ENCODE measurements around the gene CUL4B.
"Not testable (repeated sequence)": the region's sequence is repeated elsewhere in the genome, so short reads cannot be mapped to it uniquely, and the experiment has no call there.

CUL4B gene

GRCh38 chrX:120522820-120523219 is 37.9 kb downstream of the CUL4B start:
- no peak for DNase-seq (ENCODE audit: low spot score)

DNA sequence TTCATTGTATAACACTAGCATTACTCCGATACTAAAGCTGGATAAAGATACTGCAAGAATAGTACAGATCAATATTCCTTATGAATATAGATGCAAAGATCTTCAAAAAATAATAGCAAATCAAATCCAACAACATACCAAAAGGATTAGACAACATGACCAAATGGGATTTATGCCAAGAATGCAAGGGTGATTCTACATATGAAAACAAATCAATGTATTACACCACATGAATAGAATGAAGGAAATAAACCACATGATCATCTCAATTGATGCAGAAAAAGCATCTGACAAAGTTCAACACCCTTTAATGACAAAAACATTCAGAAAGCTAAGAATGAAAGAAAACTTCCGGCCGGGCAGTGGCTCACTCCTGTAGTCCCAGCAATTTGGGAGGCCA is 42.8 kb downstream of the CUL4B start:
- DNase-seq (ENCODE audit: low spot score), result no peak

DNA sequence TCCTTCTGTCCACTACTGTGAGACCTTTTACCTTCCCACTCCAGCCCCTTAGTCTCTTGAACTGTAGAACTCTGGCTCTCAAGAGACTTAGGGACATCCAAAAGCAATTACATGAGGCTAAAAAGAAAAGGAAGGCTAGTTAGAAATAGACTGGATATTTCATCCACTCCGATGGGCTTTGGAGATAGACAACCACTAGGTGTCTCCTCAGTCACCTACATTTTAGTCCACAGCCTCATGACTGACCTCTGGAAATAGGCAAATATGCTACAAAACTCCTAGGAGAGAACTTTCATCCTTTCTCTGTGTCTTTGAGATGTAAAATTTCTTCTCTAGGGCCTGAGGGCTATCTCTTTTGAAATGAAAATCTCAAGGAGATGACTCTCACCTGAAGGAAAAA is 46.5 kb downstream of the CUL4B start:
- no peak for DNase-seq (ENCODE audit: low spot score)

DNA sequence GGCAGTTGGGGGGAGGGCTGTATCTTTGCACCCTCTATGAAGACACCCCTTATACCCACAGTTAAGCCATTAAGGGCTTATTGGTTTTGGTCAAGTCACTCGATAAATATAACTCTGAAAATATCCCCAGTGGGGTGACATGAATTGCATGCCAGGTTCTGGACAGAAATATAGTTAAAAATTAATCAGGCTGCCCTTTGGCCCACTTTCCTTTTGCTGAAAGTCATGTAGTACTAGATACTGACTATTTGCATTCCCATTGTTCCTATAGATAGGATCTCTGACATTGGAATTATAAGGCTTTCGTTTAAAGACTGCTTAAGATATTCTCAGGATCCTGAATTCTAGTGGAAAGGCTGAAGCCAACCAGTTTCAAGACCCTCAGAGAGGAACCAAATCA is 48.1 kb downstream of the CUL4B start:
- DNase-seq (ENCODE audit: low spot score), result no peak

GRCh38 chrX:120512222-120512621 is 48.5 kb downstream of the CUL4B start:
- DNase-seq (ENCODE audit: low spot score), result no peak

DNA sequence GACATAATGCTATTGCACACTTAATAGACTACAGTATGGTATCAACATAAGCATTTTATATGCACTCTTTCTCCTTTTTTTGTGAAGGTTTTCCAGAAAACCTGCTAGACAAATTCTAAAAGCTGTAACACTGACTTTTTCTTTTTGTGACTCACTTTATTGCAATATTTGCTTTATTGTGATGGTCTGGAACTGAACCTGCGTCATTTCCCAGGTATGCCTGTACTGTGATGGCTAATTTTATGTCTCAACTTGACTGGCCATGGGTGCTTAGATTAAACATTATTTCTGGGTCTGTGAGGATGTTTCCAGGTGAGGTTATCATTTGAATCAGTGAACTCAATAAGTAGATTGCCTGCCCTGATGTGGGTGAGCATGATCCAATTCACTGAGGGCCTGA is 56.2 kb downstream of the CUL4B start:
- no peak for DNase-seq (ENCODE audit: low spot score)

- no peak for DNase-seq (ENCODE audit: low spot score)
Observed at GRCh38 chrX:120499301-120500072, 61.3 kb downstream of the CUL4B start.

- not testable (repeated sequence) for DNase-seq (ENCODE audit: low spot score)
Observed at GRCh38 chrX:120490119-120490518, 70.6 kb downstream of the CUL4B start.

GRCh38 chrX:120486786-120487185 is 74.0 kb downstream of the CUL4B start:
- no peak for DNase-seq (ENCODE audit: low spot score)

- peak; percentile 67 for DNase-seq (ENCODE audit: low spot score)
Observed at GRCh38 chrX:120485638-120486520, 74.9 kb downstream of the CUL4B start.

- DNase-seq (ENCODE audit: low spot score), result no peak
Observed at GRCh38 chrX:120485315-120485637, 75.5 kb downstream of the CUL4B start.

DNA sequence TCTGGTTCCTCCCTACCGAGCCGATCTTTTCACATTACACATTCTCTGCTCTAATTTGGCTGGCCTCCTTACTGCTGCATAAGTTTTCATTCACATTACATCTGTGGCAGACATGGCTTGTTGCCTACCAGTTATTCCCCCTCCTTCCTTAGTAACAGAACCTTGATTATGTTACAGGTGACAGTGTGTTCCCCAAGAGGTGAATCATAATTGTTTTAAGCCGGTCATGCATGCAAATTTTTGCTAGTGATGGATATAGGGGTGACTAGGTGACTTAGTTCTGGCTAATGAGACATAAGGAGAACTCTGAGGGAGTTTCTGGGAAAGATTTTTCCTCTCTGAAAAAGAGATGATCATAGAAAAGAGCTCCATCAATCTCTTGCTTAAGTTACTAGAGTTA is 83.3 kb downstream of the CUL4B start:
- no peak for DNase-seq (ENCODE audit: low spot score)

DNA sequence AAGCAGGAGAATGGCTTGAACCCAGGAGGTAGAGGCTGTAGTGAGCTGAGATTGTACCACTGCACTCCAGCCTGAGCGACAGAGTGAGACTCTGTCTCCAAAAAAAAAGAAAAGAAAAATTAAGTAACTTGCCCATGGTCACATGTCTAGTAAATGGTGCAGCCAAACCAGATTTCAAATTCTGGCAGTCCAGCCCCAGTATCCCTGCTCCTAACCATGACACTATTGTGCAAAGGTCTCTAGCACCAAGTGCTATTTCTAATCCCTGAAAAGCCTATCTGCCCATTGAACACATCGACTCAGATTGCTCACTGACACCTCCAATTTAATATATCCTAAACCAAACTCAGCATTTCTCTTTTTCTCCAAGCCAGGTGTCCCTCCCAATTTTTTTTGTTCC is 84.0 kb downstream of the CUL4B start:
- DNase-seq (ENCODE audit: low spot score), result no peak

- peak; percentile 53 for DNase-seq (ENCODE audit: low spot score)
Observed at GRCh38 chrX:120475447-120475846, 85.3 kb downstream of the CUL4B start.
